ENCODE measurements around the gene CRELD2.

Gene CRELD2

GRCh38 chr22:49887702-49888101 lies 30.7 kb upstream of the CRELD2 start:
- no peak for DNase-seq

GRCh38 chr22:49889071-49889470 lies 29.4 kb upstream of the CRELD2 start:
- DNase-seq = no peak

- DNase-seq = no peak
Measured at GRCh38 chr22:49892226-49892899, 26.1 kb upstream of the CRELD2 start.

- no peak for DNase-seq
Measured at GRCh38 chr22:49893025-49893424, 25.4 kb upstream of the CRELD2 start.

- no peak for DNase-seq
Measured at GRCh38 chr22:49894322-49895054, 23.9 kb upstream of the CRELD2 start.

- no peak for DNase-seq
Measured at GRCh38 chr22:49896201-49896600, 22.2 kb upstream of the CRELD2 start.

GRCh38 chr22:49897015-49897684 lies 21.3 kb upstream of the CRELD2 start:
- no peak for DNase-seq

- no peak for DNase-seq
Measured at GRCh38 chr22:49899530-49899929, 18.9 kb upstream of the CRELD2 start.

GRCh38 chr22:49900441-49901230 lies 17.8 kb upstream of the CRELD2 start:
- no peak for DNase-seq

- DNase-seq = no peak
Measured at GRCh38 chr22:49901457-49901856, 17.0 kb upstream of the CRELD2 start.

- no peak for DNase-seq
Measured at GRCh38 chr22:49903322-49904039, 15.0 kb upstream of the CRELD2 start.

- no peak for DNase-seq
Measured at GRCh38 chr22:49904040-49904369, 14.4 kb upstream of the CRELD2 start.

GRCh38 chr22:49905465-49905864 lies 13.0 kb upstream of the CRELD2 start:
- DNase-seq = no peak

GRCh38 chr22:49906071-49906798 lies 12.2 kb upstream of the CRELD2 start:
- DNase-seq = no peak

- no peak for DNase-seq
Measured at GRCh38 chr22:49906799-49907290, 11.6 kb upstream of the CRELD2 start.

- DNase-seq = no peak
Measured at GRCh38 chr22:49907807-49908206, 10.6 kb upstream of the CRELD2 start.

- DNase-seq = no peak
Measured at GRCh38 chr22:49909476-49910205, 8.8 kb upstream of the CRELD2 start.

GRCh38 chr22:49910229-49911155 lies 7.9 kb upstream of the CRELD2 start:
- DNase-seq = no peak

- no peak for DNase-seq
Measured at GRCh38 chr22:49911881-49912625, 6.4 kb upstream of the CRELD2 start.

Data from T-helper 9 cell (primary cell).